H1 (cell line): ENCODE measurements around the gene STYXL1. TPM values are rescaled to one million over a fixed set of nuclear protein-coding genes. Genes with fewer than 3 reads are reported as not detected.

Experiments used
- CTCF ChIA-PET: fragments of 300-600 bp; sonication (Branson Sonifier 250); formaldehyde crosslinking; loops from one replicate; lab custom pipeline; 2021; ENCODE audit not compliant: partially characterized antibody; lab: Charles Lee
- POLR2A ChIA-PET: fragments of 300-600 bp; sonication (Branson Sonifier 250); formaldehyde crosslinking; loops from one replicate; lab custom pipeline; 2021; ENCODE audit warnings: inconsistent platforms; ENCODE audit not compliant: partially characterized antibody; lab: Charles Lee
- DNase-seq, 2 experiments: peaks; one replicate each; pipeline versions ENCODE4 v3.0.0 to v3.0.0-alpha.2; 2010 to 2022; ENCODE audit warnings: low spot score in 2 of 2, low read depth in 1 of 2, mixed read lengths in 1 of 2
- FAIRE-seq: peaks from 2 replicates; lab custom pipeline; 2011; peaks lifted over from hg19 to GRCh38; lab: Jason Lieb, UNC
- H2AFZ ChIP-seq: 2 replicates; pipeline ENCODE4 v1.8.1; 2012; ENCODE audit warnings: low read length, inconsistent platforms
- H2AK5ac ChIP-seq: 2 replicates; pipeline ENCODE4 v1.6.1; 2013; ENCODE audit warnings: low read depth, low read length
- H2BK120ac ChIP-seq: replicated peaks from 2 replicates; pipeline ENCODE3; 2013; ENCODE audit warnings: low read depth, low read length, inconsistent platforms
- H2BK12ac ChIP-seq: 2 replicates; pipeline ENCODE4 v1.6.1; 2013; ENCODE audit warnings: low read depth, low read length
- H2BK15ac ChIP-seq: 2 replicates; pipeline ENCODE4 v1.6.1; 2013; ENCODE audit warnings: low read length
- H2BK20ac ChIP-seq: 2 replicates; pipeline ENCODE4 v1.6.1; 2013; ENCODE audit warnings: low read length
- H2BK5ac ChIP-seq: 2 replicates; pipeline ENCODE4 v1.6.1; 2013; ENCODE audit warnings: low read depth, low read length
- H3K14ac ChIP-seq: 2 replicates; pipeline ENCODE4 v1.6.1; 2013; ENCODE audit warnings: inconsistent platforms; ENCODE audit not compliant: insufficient read length
- H3K18ac ChIP-seq: 2 replicates; pipeline ENCODE4 v1.6.1; 2013; ENCODE audit warnings: low read length; ENCODE audit errors: extremely low read depth
- H3K23ac ChIP-seq: 2 replicates; pipeline ENCODE4 v1.6.1; 2013; ENCODE audit warnings: inconsistent platforms; ENCODE audit not compliant: insufficient read length
- H3K23me2 ChIP-seq: 2 replicates; pipeline ENCODE4 v1.6.1; 2013; ENCODE audit warnings: low read depth, low read length
- H3K27ac ChIP-seq: 2 replicates; pipeline ENCODE4 v1.6.1; 2011; ENCODE audit warnings: low read depth, low read length, inconsistent platforms
- H3K27me3 ChIP-seq, 4 experiments: replicated peaks in 1 of 4; 1 replicate in 1 of 4; 2 replicates in 3 of 4; pipeline versions ENCODE4 v1.6.1 to v1.8.1; 2011 to 2013; ENCODE audit warnings: low read length in 3 of 4, mild to moderate bottlenecking in 3 of 4, inconsistent platforms in 2 of 4, mixed read lengths in 2 of 4, moderate library complexity in 1 of 4; ENCODE audit not compliant: control insufficient read depth in 3 of 4, insufficient read depth in 3 of 4; ENCODE audit errors: extremely low read depth in 1 of 4
- H3K36me3 ChIP-seq, 4 experiments: 2 replicates each; pipeline versions ENCODE4 v1.6.1 to v1.8.1; 2011 to 2013; ENCODE audit warnings: mild to moderate bottlenecking in 4 of 4, low read length in 3 of 4, moderate library complexity in 2 of 4, control low read depth in 1 of 4, inconsistent platforms in 1 of 4; ENCODE audit not compliant: insufficient read depth in 4 of 4, control insufficient read depth in 2 of 4
- H3K4ac ChIP-seq: replicated peaks from 2 replicates; pipeline ENCODE3; 2013; ENCODE audit warnings: low read length, low read depth, mixed read lengths, inconsistent platforms; ENCODE audit not compliant: insufficient read length
- H3K4me1 ChIP-seq, 4 experiments: replicated peaks in 1 of 4; 1 replicate in 1 of 4; 2 replicates in 3 of 4; pipeline versions ENCODE4 v1.6.1 to v1.8.1; 2011 to 2013; ENCODE audit warnings: low read length in 3 of 4, inconsistent platforms in 2 of 4, mixed read lengths in 1 of 4; ENCODE audit not compliant: insufficient read depth in 4 of 4, control insufficient read depth in 3 of 4
- H3K4me2 ChIP-seq, 2 experiments: 2 replicates each; pipeline versions ENCODE4 v1.6.1 to v1.8.1; 2011 to 2013; ENCODE audit warnings: low read depth in 2 of 2, low read length in 2 of 2, control low read depth in 1 of 2, inconsistent platforms in 1 of 2, mild to moderate bottlenecking in 1 of 2; ENCODE audit not compliant: insufficient read depth in 1 of 2
- H3K4me3 ChIP-seq, 4 experiments: fragments of 200-600, 300-600 bp in 1 of 4; sonication (generic), shearing (Covaris generic), sonication (Bioruptor Twin) in 1 of 4; 2 replicates each; pipeline versions ENCODE4 v1.5.1 to v1.8.1; 2011 to 2016; ENCODE audit warnings: low read length in 4 of 4, low read depth in 3 of 4, control low read depth in 2 of 4, inconsistent platforms in 2 of 4, mild to moderate bottlenecking in 2 of 4, mixed read lengths in 1 of 4, moderate library complexity in 1 of 4; ENCODE audit not compliant: insufficient read depth in 2 of 4; ENCODE audit errors: extremely low read depth in 1 of 4
- H3K56ac ChIP-seq: replicated peaks from 2 replicates; pipeline ENCODE3; 2013; ENCODE audit warnings: low read depth, mild to moderate bottlenecking, mixed read lengths, low read length, inconsistent platforms; ENCODE audit not compliant: insufficient read length
- H3K79me1 ChIP-seq: 2 replicates; pipeline ENCODE4 v1.6.1; 2013; ENCODE audit warnings: low read depth, low read length, control low read depth
- H3K79me2 ChIP-seq, 2 experiments: 2 replicates each; pipeline versions ENCODE4 v1.6.1 to v1.8.1; 2012 to 2013; ENCODE audit warnings: low read length in 2 of 2, mild to moderate bottlenecking in 2 of 2, inconsistent platforms in 1 of 2; ENCODE audit not compliant: insufficient read depth in 2 of 2, control insufficient read depth in 1 of 2
- H3K9ac ChIP-seq, 4 experiments: replicated peaks in 1 of 4; 1 replicate in 1 of 4; 2 replicates in 3 of 4; pipeline versions ENCODE4 v1.6.1 to v1.8.1; 2011 to 2013; ENCODE audit warnings: low read depth in 3 of 4, low read length in 3 of 4, control low read depth in 2 of 4, mild to moderate bottlenecking in 2 of 4, moderate library complexity in 2 of 4, inconsistent platforms in 1 of 4; ENCODE audit errors: extremely low read depth in 1 of 4
- H3K9me3 ChIP-seq, 2 experiments: 2 replicates each; pipeline versions ENCODE4 v1.6.1 to v1.8.1; 2012 to 2013; ENCODE audit warnings: mild to moderate bottlenecking in 2 of 2, moderate library complexity in 2 of 2, control low read depth in 1 of 2, inconsistent platforms in 1 of 2, low read depth in 1 of 2, low read length in 1 of 2, mixed read lengths in 1 of 2; ENCODE audit not compliant: insufficient read depth in 2 of 2
- H4K20me1 ChIP-seq, 2 experiments: replicated peaks in 1 of 2; 2 replicates each; pipeline versions ENCODE3 to v1.8.1; 2011 to 2013; ENCODE audit warnings: inconsistent platforms in 2 of 2, low read length in 2 of 2, mild to moderate bottlenecking in 1 of 2; ENCODE audit not compliant: insufficient read depth in 2 of 2, control insufficient read depth in 1 of 2
- H4K5ac ChIP-seq: 2 replicates; pipeline ENCODE4 v1.6.1; 2013; ENCODE audit warnings: low read length, low read depth, mixed read lengths, inconsistent platforms; ENCODE audit not compliant: insufficient read length
- H4K8ac ChIP-seq: 2 replicates; pipeline ENCODE4 v1.8.0; 2013; ENCODE audit warnings: mild to moderate bottlenecking, moderate library complexity, low read length, inconsistent platforms; ENCODE audit not compliant: insufficient read depth; ENCODE audit errors: extremely low read depth
- H4K91ac ChIP-seq: replicated peaks from 2 replicates; pipeline ENCODE3; 2013; ENCODE audit warnings: low read length, mixed read lengths, inconsistent platforms; ENCODE audit not compliant: insufficient read length
- ATF2 ChIP-seq: IDR thresholded peaks from 2 replicates; pipeline ENCODE4 v1.6.1; 2012; ENCODE audit warnings: low read length, inconsistent platforms
- BACH1 ChIP-seq: IDR thresholded peaks from 2 replicates; pipeline ENCODE4 v1.6.1; 2012; ENCODE audit warnings: low read length, improper control_type of control experiment
- CBX5 ChIP-seq: fragments of 300-800, 300-1000 bp; sonication (generic); IDR thresholded peaks from 2 replicates; pipeline ENCODE4 v1.7.1; 2016; ENCODE audit warnings: antibody characterized with exemption, low read length, low read depth
- CBX8 ChIP-seq: fragments of 300-800, 300-1000 bp; sonication (generic); IDR thresholded peaks from 2 replicates; pipeline ENCODE4 v1.7.1; 2016; ENCODE audit warnings: low read depth, low read length, borderline replicate concordance
- CHD2 ChIP-seq: IDR thresholded peaks from 2 replicates; pipeline ENCODE4 v1.6.1; 2012; ENCODE audit warnings: low read length, improper control_type of control experiment
- CREB1 ChIP-seq: IDR thresholded peaks from 2 replicates; pipeline ENCODE4 v1.6.1; 2012; ENCODE audit warnings: inconsistent platforms
- EZH2 ChIP-seq: fragments of 200-600 bp; sonication (generic); IDR thresholded peaks from 2 replicates; pipeline ENCODE4 v1.7.1; 2012; ENCODE audit warnings: low read depth, mild to moderate bottlenecking, moderate library complexity, low read length, inconsistent platforms; ENCODE audit not compliant: severe bottlenecking
- POLR2A ChIP-seq, 2 experiments: IDR thresholded peaks; 1 replicate in 1 of 2; 2 replicates in 1 of 2; pipeline ENCODE4 v1.6.1; 2011; ENCODE audit warnings: low read depth in 2 of 2, low read length in 2 of 2, mild to moderate bottlenecking in 2 of 2; ENCODE audit errors: control extremely low read depth in 1 of 2
- SP2 ChIP-seq: IDR thresholded peaks from 2 replicates; pipeline ENCODE4 v1.6.1; 2012; ENCODE audit warnings: mild to moderate bottlenecking, low read length, inconsistent platforms
- SUZ12 ChIP-seq: fragments of 200-600 bp; sonication (generic); IDR thresholded peaks from 2 replicates; pipeline ENCODE4 v1.6.1; 2012; ENCODE audit warnings: mild to moderate bottlenecking, inconsistent platforms, low read length, moderate library complexity, mixed read lengths
- WGBS, 2 experiments: shearing (Covaris generic) in 1 of 2; methylation state at CpG; one replicate each; pipeline versions ENCODE4 v1.1.6 to v1.1.7; 2013 to 2015; ENCODE audit warnings: low lambda C conversion rate in 2 of 2, mixed read lengths in 2 of 2, inconsistent platforms in 1 of 2, low coverage in 1 of 2, missing lambda C conversion rate in 1 of 2; ENCODE audit not compliant: insufficient replicate concordance in 2 of 2, insufficient coverage in 1 of 2, insufficient read length in 1 of 2; ENCODE audit errors: extremely low coverage in 1 of 2, missing lambda C conversion rate in 1 of 2; 5-methylcytosine and 5-hydroxymethylcytosine counted together
- polyA plus RNA-seq, 7 experiments: library from polyadenylated mRNA; depleted of rRNA in 3 of 7; stranded (reverse) in 5 of 7; unstranded in 2 of 7; fragments of >200 nt in 5 of 7; fragments of 200-250 nt in 2 of 7; gene quantifications; 1 replicate in 5 of 7; 2 replicates in 1 of 7; 4 replicates in 1 of 7; pipeline versions ENCODE4 v1.2.1 to v1.2.3, GENCODE V29; 2011 to 2013; ENCODE audit warnings: missing spikeins in 2 of 7, mixed read lengths in 2 of 7
- total RNA-seq: library from RNA; stranded (reverse); fragmentation: NEBNext Ultra II Directional; extraction: Animal tissue kit (Norgen Biotek cat#: 25700); gene quantifications from 2 replicates; pipeline ENCODE4 v1.2.1, GENCODE V29; 2021
- TF ChIP-seq, protein P1 (sequence below): IDR thresholded peaks from 2 replicates; pipeline ENCODE4 v1.6.1; 2012; ENCODE audit warnings: inconsistent platforms

The STYXL1 gene
- total and polyA plus RNA-seq, 2 of the 8 experiments (the other 6 are each of a cell fraction or from before 2014, with no cell fraction given): 32.3 to 53.9 TPM

- Histone ChIP-seq H3K27ac (no peak overlapping the region), H2BK20ac (no peak overlapping the region), H4K5ac (no peak overlapping the region), H3K14ac (no peak overlapping the region), H2BK5ac (no peak overlapping the region), H3K23me2 (peaks cover 4% of the 10 kb centered on the region), H4K91ac (no peak overlapping the region), H2AK5ac (no peak overlapping the region), H3K79me1 (peaks cover 10% of the 10 kb centered on the region), H4K8ac (no peak overlapping the region), H2BK15ac (no peak overlapping the region), H3K56ac (no peak overlapping the region), H3K23ac (no peak overlapping the region), H3K4me2 (no peak overlapping the region), H4K20me1 (peaks cover 13 to 26% of the 10 kb centered on the region in 2 experiments), H2BK120ac (no peak overlapping the region), H3K4ac (no peak overlapping the region), H3K18ac (no peak overlapping the region)
- DNase-seq: no peak
- 92% methylated on average over 4 of the region's 4 CpGs; no CpG with 5 or more reads in 1 of the 2 experiments for WGBS, 2 experiments
- POLR2A ChIA-PET: interaction anchor here (1.1 to 15.6 kb wide), 3 partner anchors 9 to 27 kb away, joined by 3 to 127 read pairs (median 4); no protein-coding TSS in a partner anchor
- CTCF ChIA-PET: interaction anchor here (0.9 to 3.6 kb wide), 4 partner anchors 17 to 211 kb away, joined by 3 to 15 read pairs (median 4); no protein-coding TSS in a partner anchor
- no peak for TF ChIP-seq SP2
- no peak for TF ChIP-seq POLR2A (IDR thresholded peaks at IDR 0.05; ENCODE audit: control extremely low read depth in 1 of 2, low read depth in 2 of 2, low read length in 2 of 2)
- TF ChIP-seq, protein P1, sequence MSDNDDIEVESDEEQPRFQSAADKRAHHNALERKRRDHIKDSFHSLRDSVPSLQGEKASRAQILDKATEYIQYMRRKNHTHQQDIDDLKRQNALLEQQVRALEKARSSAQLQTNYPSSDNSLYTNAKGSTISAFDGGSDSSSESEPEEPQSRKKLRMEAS: no peak
- TF ChIP-seq ATF2: no peak
- TF ChIP-seq BACH1: no peak
- no peak for TF ChIP-seq CREB1
- TF ChIP-seq SUZ12: no peak
- no peak for TF ChIP-seq EZH2
- TF ChIP-seq CBX8: no peak
- no peak for TF ChIP-seq CBX5
- TF ChIP-seq CHD2: no peak
- TF ChIP-seq, all 59 proteins: peak for 0
- H3K79me2 ChIP-seq: peaks cover 11 to 86% of the 10 kb centered on the region in 2 experiments
- no peaks in the 10 kb centered on the region for H3K27me3 ChIP-seq
- no peaks in the 10 kb centered on the region for H3K9me3 ChIP-seq
- H2AFZ ChIP-seq: no peak overlapping the region
- H3K9ac ChIP-seq: no peak overlapping the region; a peak in 1 of 7 replicates
- FAIRE-seq: no peak
- H3K4me1 ChIP-seq: peaks cover 0 to 4% (median 3%) of the 10 kb centered on the region in 4 experiments; a peak in 6 of 7 replicates
- H2BK12ac ChIP-seq: no peak overlapping the region
- peaks cover 5 to 34% (median 10%) of the 10 kb centered on the region in 4 experiments; a peak in 7 of 8 replicates for H3K36me3 ChIP-seq
- no peak overlapping the region for H3K4me3 ChIP-seq
Measured at GRCh38 chr7:76051840-76052239, 4.0 kb upstream of the STYXL1 start.
